ENCODE results near the gene SOSTDC1.

The SOSTDC1 gene

DNA sequence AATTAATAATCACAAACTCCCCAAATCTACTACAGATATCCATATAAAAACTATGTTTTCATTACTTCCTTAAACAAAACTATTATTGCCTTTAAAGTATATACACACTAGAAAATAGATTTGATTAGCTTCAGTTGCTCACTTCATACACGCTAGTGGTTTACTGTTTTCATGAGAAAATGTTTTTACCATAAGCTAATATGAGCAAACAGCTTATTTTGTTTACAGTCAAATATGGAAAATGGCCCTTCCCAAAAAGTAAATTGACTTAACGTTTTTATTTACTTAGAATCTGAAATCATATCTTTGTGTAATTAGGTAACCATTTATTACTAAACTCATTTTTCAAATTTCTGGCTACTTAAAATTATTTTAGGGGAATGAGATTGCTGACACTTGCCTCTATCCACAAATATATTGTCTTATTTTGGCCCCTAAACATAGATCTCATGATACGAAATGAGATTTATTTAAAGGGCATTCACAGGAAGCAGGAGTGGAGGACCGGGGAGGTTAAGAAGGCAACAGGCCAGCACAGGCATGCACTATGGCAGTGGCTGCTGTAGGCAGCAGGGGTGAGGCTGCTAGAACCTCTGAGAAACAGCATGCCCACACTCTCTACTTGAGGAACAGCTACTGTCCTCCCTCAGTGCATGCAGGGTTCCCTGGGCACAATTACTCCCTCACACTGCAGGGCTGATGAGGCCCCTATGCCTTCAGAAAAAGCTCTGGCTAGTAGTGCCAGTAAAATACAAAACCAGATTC is 29.6 kb upstream of the SOSTDC1 start:
- no peaks in the 10 kb centered on the region for H3K36me3 ChIP-seq (ENCODE audit: control insufficient read depth in 1 of 2, insufficient read depth in 2 of 2, low read length in 2 of 2)
- H3K27me3 ChIP-seq (ENCODE audit: control insufficient read depth in 1 of 2, insufficient read depth in 2 of 2, low read length in 2 of 2) = no peaks in the 10 kb centered on the region
- H3K4me1 ChIP-seq (ENCODE audit: control insufficient read depth in 1 of 2, insufficient read depth in 2 of 2, low read length in 2 of 2) = no peaks in the 10 kb centered on the region
- H3K4me3 ChIP-seq (ENCODE audit: low read depth in 1 of 2, low read length in 2 of 2) = no peak overlapping the region
- H3K9ac ChIP-seq (ENCODE audit: low read depth in 1 of 2, low read length in 2 of 2) = no peak overlapping the region
- no peaks in the 10 kb centered on the region for H3K9me3 ChIP-seq (ENCODE audit: control insufficient read depth in 1 of 2, low read length in 2 of 2)
- H3K27ac ChIP-seq (ENCODE audit: low read depth, low read length) = no peak overlapping the region

DNA sequence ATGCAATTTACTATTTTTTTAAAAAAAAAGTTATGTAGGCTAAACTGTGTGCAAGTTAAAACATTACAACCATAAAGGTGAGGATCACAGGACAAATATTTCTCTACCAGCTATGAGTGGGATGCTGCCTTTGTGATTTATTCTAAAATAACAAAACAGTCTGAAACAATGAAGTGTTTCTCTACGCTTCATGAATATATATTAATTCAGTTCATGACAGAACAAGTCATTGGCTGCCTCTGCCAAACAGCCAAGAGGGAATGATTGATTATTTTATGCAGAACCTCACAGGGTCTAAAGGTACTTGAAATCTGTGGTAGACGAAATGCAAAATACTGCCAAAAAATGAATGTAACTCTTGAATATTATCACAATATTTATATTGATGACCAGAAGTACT is 29.0 kb upstream of the SOSTDC1 start:
- H3K27ac ChIP-seq (ENCODE audit: low read depth, low read length) = no peak overlapping the region
- no peaks in the 10 kb centered on the region for H3K9me3 ChIP-seq (ENCODE audit: control insufficient read depth in 1 of 2, low read length in 2 of 2)
- no peaks in the 10 kb centered on the region for H3K27me3 ChIP-seq (ENCODE audit: control insufficient read depth in 1 of 2, insufficient read depth in 2 of 2, low read length in 2 of 2)
- no peak overlapping the region for H3K4me3 ChIP-seq (ENCODE audit: low read depth in 1 of 2, low read length in 2 of 2)
- no peak overlapping the region for H3K9ac ChIP-seq (ENCODE audit: low read depth in 1 of 2, low read length in 2 of 2)
- H3K4me1 ChIP-seq (ENCODE audit: control insufficient read depth in 1 of 2, insufficient read depth in 2 of 2, low read length in 2 of 2) = no peaks in the 10 kb centered on the region
- H3K36me3 ChIP-seq (ENCODE audit: control insufficient read depth in 1 of 2, insufficient read depth in 2 of 2, low read length in 2 of 2) = no peaks in the 10 kb centered on the region

DNA sequence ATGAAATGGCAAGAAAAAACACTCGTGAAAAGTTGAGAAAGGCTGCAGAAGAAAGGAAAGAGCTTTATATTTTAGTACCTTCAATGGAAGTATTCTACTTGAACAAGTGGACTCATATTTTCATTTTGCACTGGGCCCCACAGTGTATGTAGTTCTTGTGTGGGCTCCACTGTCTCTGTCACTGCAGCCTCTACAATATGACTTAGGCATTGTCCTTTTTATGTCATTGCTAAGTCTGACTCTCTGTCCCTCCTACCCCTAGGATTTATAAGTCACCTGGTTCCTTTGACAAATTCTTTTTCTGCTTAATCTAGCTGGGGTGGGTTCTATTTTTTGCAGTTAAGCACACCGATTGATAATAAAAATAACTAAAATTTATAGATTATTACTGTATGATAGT is 27.7 kb upstream of the SOSTDC1 start:
- Histone ChIP-seq H3K9me3 (ENCODE audit: control insufficient read depth in 1 of 2, low read length in 2 of 2) (no peaks in the 10 kb centered on the region), H3K36me3 (ENCODE audit: control insufficient read depth in 1 of 2, insufficient read depth in 2 of 2, low read length in 2 of 2) (no peaks in the 10 kb centered on the region), H3K4me3 (ENCODE audit: low read depth in 1 of 2, low read length in 2 of 2) (no peak overlapping the region), H3K4me1 (ENCODE audit: control insufficient read depth in 1 of 2, insufficient read depth in 2 of 2, low read length in 2 of 2) (no peaks in the 10 kb centered on the region), H3K9ac (ENCODE audit: low read depth in 1 of 2, low read length in 2 of 2) (no peak overlapping the region), H3K27ac (ENCODE audit: low read depth, low read length) (no peak overlapping the region), H3K27me3 (ENCODE audit: control insufficient read depth in 1 of 2, insufficient read depth in 2 of 2, low read length in 2 of 2) (no peaks in the 10 kb centered on the region)

DNA sequence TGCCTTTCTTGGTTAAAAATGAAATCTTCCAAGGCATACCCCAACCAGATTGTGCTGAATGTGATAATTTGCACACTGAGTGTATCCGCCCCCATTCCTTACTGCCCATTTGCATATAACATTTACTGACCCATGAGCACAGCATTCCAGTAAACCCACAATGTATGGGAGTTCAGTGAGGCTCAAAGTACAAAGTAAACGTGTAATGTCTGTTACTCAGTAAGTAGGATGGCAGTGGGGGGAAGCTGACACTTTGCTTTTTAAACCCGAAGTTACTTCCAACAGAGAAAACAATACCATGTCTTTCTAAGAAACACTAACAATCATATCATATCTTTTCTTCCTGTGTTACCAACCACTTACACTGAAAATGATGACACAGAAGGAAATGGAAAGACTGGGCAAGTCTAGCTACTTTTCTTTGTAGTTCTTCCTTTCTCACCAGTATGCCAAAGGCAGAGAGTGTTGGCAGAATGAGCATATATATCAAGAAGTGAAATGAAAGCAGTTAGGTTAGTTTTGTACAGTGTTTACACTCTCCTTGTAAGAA is 27.1 kb upstream of the SOSTDC1 start:
- Histone ChIP-seq H3K9ac (ENCODE audit: low read depth in 1 of 2, low read length in 2 of 2) (no peak overlapping the region), H3K4me3 (ENCODE audit: low read depth in 1 of 2, low read length in 2 of 2) (no peak overlapping the region), H3K9me3 (ENCODE audit: control insufficient read depth in 1 of 2, low read length in 2 of 2) (no peaks in the 10 kb centered on the region), H3K4me1 (ENCODE audit: control insufficient read depth in 1 of 2, insufficient read depth in 2 of 2, low read length in 2 of 2) (no peaks in the 10 kb centered on the region), H3K27ac (ENCODE audit: low read depth, low read length) (no peak overlapping the region), H3K36me3 (ENCODE audit: control insufficient read depth in 1 of 2, insufficient read depth in 2 of 2, low read length in 2 of 2) (no peaks in the 10 kb centered on the region), H3K27me3 (ENCODE audit: control insufficient read depth in 1 of 2, insufficient read depth in 2 of 2, low read length in 2 of 2) (no peaks in the 10 kb centered on the region)

DNA sequence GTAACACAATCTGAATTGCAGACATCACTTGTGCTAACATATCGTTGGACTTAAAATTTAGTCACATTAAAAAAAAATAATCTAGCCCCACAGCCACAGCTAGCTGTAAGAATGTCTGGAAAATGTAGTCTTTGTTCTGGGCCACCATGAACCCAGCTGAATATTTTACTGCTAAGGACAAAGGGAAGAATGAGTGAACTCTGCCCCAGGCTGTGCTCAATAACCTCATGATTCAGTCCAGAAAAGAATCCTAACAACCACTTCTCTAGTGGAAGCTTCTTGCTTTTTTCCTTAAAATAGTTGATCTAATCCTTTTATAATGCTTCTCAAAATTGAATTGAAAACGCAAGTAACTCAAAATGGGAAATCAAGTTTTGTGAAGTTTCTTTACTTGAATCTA is 25.6 kb upstream of the SOSTDC1 start:
- no peak overlapping the region for H3K9ac ChIP-seq (ENCODE audit: low read depth in 1 of 2, low read length in 2 of 2)
- H3K36me3 ChIP-seq (ENCODE audit: control insufficient read depth in 1 of 2, insufficient read depth in 2 of 2, low read length in 2 of 2) = no peaks in the 10 kb centered on the region
- no peaks in the 10 kb centered on the region for H3K4me1 ChIP-seq (ENCODE audit: control insufficient read depth in 1 of 2, insufficient read depth in 2 of 2, low read length in 2 of 2)
- no peak overlapping the region for H3K4me3 ChIP-seq (ENCODE audit: low read depth in 1 of 2, low read length in 2 of 2)
- no peak overlapping the region for H3K27ac ChIP-seq (ENCODE audit: low read depth, low read length)
- no peaks in the 10 kb centered on the region for H3K9me3 ChIP-seq (ENCODE audit: control insufficient read depth in 1 of 2, low read length in 2 of 2)
- no peaks in the 10 kb centered on the region for H3K27me3 ChIP-seq (ENCODE audit: control insufficient read depth in 1 of 2, insufficient read depth in 2 of 2, low read length in 2 of 2)

DNA sequence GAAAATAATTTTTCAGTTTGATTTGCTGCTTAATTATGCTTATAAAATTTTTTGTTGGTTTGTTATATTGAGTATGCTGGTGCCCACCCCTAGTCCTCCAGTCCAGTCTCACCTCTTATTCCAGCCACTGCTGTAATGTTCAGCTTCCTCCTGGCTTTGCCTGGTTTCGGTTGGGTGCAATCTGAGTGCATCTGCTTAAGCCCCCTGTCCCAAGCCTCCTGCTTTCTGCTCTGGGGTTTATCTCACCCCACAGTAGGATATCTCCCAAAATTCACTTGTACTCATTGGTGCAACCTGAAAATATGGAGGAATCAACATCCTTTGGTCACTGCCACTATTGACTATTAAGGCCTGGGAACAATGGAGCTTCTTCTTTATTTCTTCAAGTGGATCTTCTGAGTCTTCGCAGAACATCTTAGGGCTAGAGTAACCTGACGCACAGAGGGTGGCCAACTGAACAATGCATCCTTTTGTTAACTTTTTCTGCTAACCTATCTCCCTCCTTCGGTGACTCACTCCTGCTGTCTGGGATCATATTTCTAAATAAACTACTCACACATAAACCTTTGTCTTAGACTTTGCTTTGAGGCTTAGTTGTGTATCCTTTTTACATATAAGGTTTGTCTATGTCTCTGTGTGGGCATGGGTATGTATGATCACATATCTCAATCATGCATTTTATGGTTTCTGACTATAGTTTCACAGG is 19.1 kb upstream of the SOSTDC1 start:
- no peak overlapping the region for H3K9ac ChIP-seq (ENCODE audit: low read depth in 1 of 2, low read length in 2 of 2)
- no peak overlapping the region for H3K27ac ChIP-seq (ENCODE audit: low read depth, low read length)
- H3K4me3 ChIP-seq (ENCODE audit: low read depth in 1 of 2, low read length in 2 of 2) = no peak overlapping the region
- no peaks in the 10 kb centered on the region for H3K4me1 ChIP-seq (ENCODE audit: control insufficient read depth in 1 of 2, insufficient read depth in 2 of 2, low read length in 2 of 2)
- no peaks in the 10 kb centered on the region for H3K36me3 ChIP-seq (ENCODE audit: control insufficient read depth in 1 of 2, insufficient read depth in 2 of 2, low read length in 2 of 2)
- H3K9me3 ChIP-seq (ENCODE audit: control insufficient read depth in 1 of 2, low read length in 2 of 2) = no peaks in the 10 kb centered on the region
- H3K27me3 ChIP-seq (ENCODE audit: control insufficient read depth in 1 of 2, insufficient read depth in 2 of 2, low read length in 2 of 2) = no peaks in the 10 kb centered on the region

DNA sequence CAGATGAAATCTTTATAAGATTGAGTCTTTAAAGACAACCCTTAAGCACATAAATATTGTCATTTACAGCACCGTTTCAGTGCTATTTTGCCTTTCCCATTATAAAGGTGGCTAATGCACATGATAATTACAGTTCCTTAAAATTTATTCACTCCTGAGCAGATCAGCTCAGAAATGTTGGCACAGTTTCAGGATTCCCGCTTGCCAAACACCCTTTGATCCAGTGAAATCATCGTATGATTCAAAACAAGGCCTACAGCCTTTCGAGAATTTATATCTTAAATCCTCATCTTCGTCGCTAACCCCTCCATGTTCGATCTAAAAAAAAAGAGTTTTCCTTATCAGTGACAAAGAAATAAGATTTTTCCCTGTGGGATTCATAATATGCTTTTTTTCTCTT is 14.1 kb upstream of the SOSTDC1 start:
- Histone ChIP-seq H3K4me3 (ENCODE audit: low read depth in 1 of 2, low read length in 2 of 2) (no peak overlapping the region), H3K9ac (ENCODE audit: low read depth in 1 of 2, low read length in 2 of 2) (no peak overlapping the region), H3K9me3 (ENCODE audit: control insufficient read depth in 1 of 2, low read length in 2 of 2) (no peaks in the 10 kb centered on the region), H3K27ac (ENCODE audit: low read depth, low read length) (no peak overlapping the region), H3K36me3 (ENCODE audit: control insufficient read depth in 1 of 2, insufficient read depth in 2 of 2, low read length in 2 of 2) (no peaks in the 10 kb centered on the region), H3K27me3 (ENCODE audit: control insufficient read depth in 1 of 2, insufficient read depth in 2 of 2, low read length in 2 of 2) (no peaks in the 10 kb centered on the region), H3K4me1 (ENCODE audit: control insufficient read depth in 1 of 2, insufficient read depth in 2 of 2, low read length in 2 of 2) (no peaks in the 10 kb centered on the region)

DNA sequence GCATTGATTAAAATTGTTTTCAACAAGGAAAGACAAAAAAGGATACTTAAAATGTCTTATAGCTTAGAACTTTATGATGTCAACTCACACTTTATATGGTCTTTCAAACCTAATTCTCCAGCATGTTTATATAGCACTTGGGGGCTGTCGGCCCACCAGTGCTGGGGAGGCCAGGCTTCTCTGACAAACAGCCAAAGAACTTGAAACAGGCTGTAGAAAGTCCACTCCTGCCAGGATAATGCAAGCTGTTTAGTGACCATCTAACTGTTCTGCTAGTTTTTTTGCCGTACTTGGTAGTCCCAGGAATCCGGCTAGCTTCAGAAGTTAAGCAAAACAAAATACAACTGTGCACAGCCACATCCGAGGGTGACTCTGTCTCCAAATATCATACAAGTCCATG is 13.6 kb upstream of the SOSTDC1 start:
- Histone ChIP-seq H3K4me3 (ENCODE audit: low read depth in 1 of 2, low read length in 2 of 2) (no peak overlapping the region), H3K9me3 (ENCODE audit: control insufficient read depth in 1 of 2, low read length in 2 of 2) (no peaks in the 10 kb centered on the region), H3K27me3 (ENCODE audit: control insufficient read depth in 1 of 2, insufficient read depth in 2 of 2, low read length in 2 of 2) (no peaks in the 10 kb centered on the region), H3K36me3 (ENCODE audit: control insufficient read depth in 1 of 2, insufficient read depth in 2 of 2, low read length in 2 of 2) (no peaks in the 10 kb centered on the region), H3K27ac (ENCODE audit: low read depth, low read length) (no peak overlapping the region), H3K9ac (ENCODE audit: low read depth in 1 of 2, low read length in 2 of 2) (no peak overlapping the region), H3K4me1 (ENCODE audit: control insufficient read depth in 1 of 2, insufficient read depth in 2 of 2, low read length in 2 of 2) (no peaks in the 10 kb centered on the region)

DNA sequence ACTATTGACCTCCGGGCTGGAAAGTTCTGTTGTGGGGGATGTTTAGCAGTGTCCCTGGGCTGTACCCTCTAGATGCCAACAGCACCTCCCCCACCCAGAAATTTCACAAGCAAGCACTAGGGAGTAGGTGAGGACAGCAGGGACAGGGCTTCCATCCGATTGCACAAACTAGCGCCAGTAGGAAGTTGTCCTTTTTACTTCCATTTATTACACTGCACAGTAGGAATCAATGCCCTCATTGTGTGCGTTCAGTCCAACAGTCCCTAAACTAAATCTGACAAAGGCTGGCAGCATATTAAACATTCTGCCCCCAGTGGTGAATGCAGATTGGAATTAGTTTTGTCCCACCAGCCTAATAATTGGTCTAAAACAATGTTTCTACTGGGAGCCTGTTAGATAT is 6.4 kb upstream of the SOSTDC1 start:
- H3K36me3 ChIP-seq (ENCODE audit: control insufficient read depth in 1 of 2, insufficient read depth in 2 of 2, low read length in 2 of 2) = no peaks in the 10 kb centered on the region
- no peaks in the 10 kb centered on the region for H3K27me3 ChIP-seq (ENCODE audit: control insufficient read depth in 1 of 2, insufficient read depth in 2 of 2, low read length in 2 of 2)
- H3K9ac ChIP-seq (ENCODE audit: low read depth in 1 of 2, low read length in 2 of 2) = no peak overlapping the region
- H3K4me1 ChIP-seq (ENCODE audit: control insufficient read depth in 1 of 2, insufficient read depth in 2 of 2, low read length in 2 of 2) = no peaks in the 10 kb centered on the region
- H3K9me3 ChIP-seq (ENCODE audit: control insufficient read depth in 1 of 2, low read length in 2 of 2) = no peaks in the 10 kb centered on the region
- H3K27ac ChIP-seq (ENCODE audit: low read depth, low read length) = no peak overlapping the region
- no peak overlapping the region for H3K4me3 ChIP-seq (ENCODE audit: low read depth in 1 of 2, low read length in 2 of 2)

DNA sequence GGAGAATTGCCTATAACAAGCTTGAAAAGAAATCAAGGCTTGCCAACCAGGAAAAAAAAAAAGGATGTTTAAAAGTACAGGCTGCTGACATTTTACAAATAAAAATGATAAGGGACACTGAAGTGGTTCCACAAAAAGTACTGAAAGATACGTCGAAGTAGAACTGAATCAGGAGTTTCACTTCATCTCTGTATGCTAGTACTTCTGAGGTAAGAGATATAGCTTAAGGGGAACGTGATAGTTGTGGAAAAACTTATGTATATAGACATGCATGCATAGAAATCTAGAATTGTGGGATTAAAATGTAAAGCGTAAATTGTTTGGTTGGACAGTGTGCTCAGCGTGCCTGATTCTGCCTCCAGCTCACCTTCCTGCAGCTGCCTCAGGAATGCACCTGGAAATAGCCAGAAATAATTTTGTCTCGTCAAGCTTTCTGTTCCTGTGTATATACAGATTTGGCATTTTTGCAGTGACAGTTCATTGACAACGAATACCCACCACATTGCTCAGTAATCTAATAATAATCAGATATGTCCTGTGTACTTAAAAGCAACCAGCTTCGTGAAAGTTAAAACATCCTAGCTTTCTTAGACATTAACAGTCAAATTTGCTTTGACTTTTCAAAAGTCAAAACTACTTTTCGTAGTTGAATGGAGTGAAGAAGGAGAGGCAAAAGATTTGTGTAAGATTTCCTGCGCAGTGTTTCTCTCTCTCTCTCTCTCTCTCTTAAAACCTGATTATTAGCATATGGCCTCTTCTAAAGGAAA is 1.4 kb downstream of the SOSTDC1 start:
- Histone ChIP-seq H3K27me3 (ENCODE audit: control insufficient read depth in 1 of 2, insufficient read depth in 2 of 2, low read length in 2 of 2) (peaks cover 0 to 5% of the 10 kb centered on the region in 2 donors), H3K9me3 (ENCODE audit: control insufficient read depth in 1 of 2, low read length in 2 of 2) (no peaks in the 10 kb centered on the region), H3K4me3 (ENCODE audit: low read depth in 1 of 2, low read length in 2 of 2) (no peak overlapping the region), H3K4me1 (ENCODE audit: control insufficient read depth in 1 of 2, insufficient read depth in 2 of 2, low read length in 2 of 2) (peaks cover 0 to 5% of the 10 kb centered on the region in 2 donors), H3K9ac (ENCODE audit: low read depth in 1 of 2, low read length in 2 of 2) (no peak overlapping the region), H3K36me3 (ENCODE audit: control insufficient read depth in 1 of 2, insufficient read depth in 2 of 2, low read length in 2 of 2) (no peaks in the 10 kb centered on the region), H3K27ac (ENCODE audit: low read depth, low read length) (no peak overlapping the region)
